G401 (cell line): Measurements from ENCODE around the gene NNAT. TPM values are rescaled to one million over a fixed set of nuclear protein-coding genes. Genes with fewer than 3 reads are reported as not detected.
"Not testable (repeated sequence)": the region's sequence is repeated elsewhere in the genome, so short reads cannot be mapped to it uniquely, and the experiment has no call there.

Source experiments
- DNase-seq: peaks from one replicate; pipeline ENCODE4 v3.0.0-alpha.2; 2015; ENCODE audit warnings: low spot score
- in situ Hi-C: cut with HindIII; loops from 2 replicates; pipeline ENCODE4 v1.10.0; 2016; ENCODE audit warnings: low sequenced_read_pairs, mixed read lengths
- total RNA-seq: library from RNA; depleted of rRNA; stranded (reverse); fragments of >200 nt; shearing (Covaris generic); gene quantifications from 2 replicates; pipeline ENCODE4 v1.2.3, GENCODE V29; 2014

NNAT gene
- total RNA-seq, 1 experiment from 2014 or later, result not detected

DNA sequence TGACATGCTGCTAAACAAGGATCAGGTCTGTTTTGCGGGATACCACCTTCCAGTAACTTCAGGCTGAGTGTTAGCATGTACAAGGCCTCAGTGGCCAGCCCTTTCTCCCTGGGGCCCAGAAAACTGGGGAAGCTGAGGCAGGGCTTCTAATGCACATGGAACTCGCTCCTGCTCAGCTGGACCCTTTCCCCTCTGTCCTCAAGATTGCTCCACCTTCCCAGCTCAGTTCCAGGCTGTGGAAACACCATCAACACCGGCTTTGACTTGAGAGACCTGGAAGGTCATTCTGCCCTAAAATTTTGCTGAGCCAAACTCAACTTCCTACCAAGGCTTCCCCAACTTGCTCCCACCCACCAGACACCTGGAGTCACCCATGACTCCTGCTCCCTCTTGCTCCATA lies 10.8 kb downstream of the NNAT start:
- DNase-seq, result no peak
- in situ Hi-C loops, result no loop called here

DNA sequence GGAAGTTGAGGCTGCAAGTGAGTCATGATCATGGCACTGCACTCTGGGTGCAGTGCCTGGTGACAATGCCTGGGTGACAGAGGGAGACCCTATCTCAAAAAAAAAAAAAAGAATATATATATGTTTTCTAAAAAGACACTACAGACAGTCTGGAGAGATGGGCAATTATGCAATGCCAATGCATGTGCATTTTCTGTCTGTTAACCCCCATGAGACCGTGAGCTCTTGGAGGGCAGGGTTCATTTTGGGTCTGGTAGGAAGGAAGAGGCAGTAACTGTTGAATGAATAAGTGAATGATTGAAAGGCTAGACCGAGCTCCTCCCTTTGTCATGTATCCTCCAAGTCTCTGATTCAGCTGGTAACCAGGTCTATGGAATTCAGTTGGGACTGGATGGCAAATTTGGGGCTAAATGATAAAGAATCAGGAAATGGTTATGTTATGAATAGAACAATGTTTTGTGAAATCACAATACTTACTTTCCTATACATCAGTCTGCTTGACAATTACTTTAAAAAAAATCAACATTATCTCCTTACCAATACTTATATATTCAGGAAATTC lies 12.2 kb downstream of the NNAT start:
- in situ Hi-C loops, result no loop called here
- no peak for DNase-seq

DNA sequence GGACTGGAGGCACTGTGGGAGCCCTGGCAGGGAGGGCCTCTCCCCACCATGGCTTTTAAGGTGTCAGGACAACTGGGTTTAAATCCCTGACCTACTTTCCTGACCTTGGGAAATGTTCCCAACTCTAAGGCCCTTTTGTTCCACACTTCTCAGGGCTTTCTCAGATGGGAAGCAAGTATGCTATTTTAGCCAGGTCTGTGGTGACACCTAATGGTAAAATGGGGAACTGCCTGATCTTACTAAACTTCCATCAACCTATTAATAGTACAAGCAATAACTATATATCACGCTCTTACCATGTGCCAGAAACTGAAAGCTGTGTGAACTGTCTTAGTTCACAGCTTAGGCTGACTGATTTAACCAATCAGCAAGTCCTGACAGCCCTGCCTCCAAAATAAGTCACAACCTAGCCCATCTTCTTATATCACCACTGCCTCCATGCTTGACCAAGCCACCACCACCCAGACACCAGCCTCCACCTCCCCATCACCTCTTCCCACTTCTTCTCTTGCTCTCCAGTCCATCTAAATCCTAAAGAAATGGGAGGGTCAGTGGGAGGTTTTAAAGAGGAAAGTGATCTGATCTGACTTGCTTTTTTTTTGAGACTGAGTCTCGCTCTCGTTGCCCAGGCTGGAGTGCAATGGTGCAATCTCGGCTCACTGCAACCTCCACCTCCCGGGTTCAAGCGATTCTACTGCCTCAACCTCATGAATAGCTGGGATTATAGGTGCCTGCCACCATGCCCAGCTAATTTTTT lies 13.5 kb downstream of the NNAT start:
- peak; percentile 87 for DNase-seq
- in situ Hi-C loops, result no loop called here

GRCh38 chr20:37535443-37536132 lies 14.5 kb downstream of the NNAT start:
- no peak for DNase-seq
- in situ Hi-C loops, result no loop called here

DNA sequence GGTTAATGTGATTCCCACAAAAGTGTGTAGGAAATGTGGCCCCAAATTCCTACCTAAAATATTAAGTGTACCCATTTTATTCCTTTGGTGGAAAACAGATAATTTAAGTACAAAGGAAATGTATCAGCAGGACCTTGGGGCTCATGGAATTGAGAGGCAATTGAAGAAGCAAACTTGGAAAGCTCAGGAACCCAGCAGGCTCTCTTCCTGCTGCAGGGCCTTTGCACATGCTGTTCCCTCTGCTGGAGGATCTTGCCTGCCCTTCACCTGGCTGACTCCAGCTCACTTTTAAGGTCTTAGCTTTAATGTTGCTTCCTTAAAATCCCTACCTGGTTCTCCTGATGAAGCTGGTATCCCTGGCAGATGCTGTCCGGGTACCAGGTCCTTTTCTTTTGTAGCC lies 16.5 kb downstream of the NNAT start:
- in situ Hi-C loops, result no loop called here

GRCh38 chr20:37538003-37538402 lies 17.0 kb downstream of the NNAT start:
- in situ Hi-C loops, result no loop called here
- DNase-seq, result no peak

More for the DNA sequence above, 16.5 kb downstream of the NNAT start:
- DNase-seq, result no peak

DNA sequence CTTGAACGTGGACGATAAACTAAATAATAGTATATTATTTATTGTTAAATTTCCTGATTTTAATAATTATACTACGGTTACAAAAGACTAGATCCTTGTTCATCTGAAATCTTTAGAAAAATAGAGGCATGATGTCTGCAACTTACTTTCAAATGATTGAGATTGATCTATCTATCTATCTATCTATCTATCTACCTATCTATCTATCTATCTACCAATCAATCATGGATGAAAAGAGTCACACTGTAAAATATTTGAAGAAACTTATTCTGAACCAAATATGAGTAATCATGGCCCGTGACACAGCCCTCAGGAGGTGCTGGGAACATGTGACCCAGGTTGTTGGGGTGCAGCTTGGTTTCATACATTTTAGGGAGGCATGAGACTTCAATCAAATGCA lies 18.4 kb downstream of the NNAT start:
- in situ Hi-C loops, result no loop called here
- no peak for DNase-seq

DNA sequence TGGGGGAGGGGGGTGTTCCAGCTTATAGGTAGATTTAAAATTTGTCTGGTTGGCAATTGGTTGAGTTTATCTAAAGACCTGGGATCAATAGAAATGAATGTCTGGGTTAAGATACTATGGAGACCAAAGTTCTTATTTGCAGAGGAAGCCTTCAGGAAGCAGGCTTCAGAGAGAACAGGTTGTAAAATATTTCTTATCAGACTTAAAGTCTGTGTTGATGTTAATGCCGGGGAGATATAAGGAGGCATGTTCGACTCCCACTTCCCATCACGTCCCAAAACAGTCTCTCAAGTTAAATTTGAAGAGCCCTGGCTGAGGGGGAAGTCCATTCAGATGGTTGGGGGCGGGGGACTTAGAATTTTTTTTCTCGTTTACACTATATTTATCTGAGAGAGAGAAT lies 19.0 kb downstream of the NNAT start:
- in situ Hi-C loops, result no loop called here

DNA sequence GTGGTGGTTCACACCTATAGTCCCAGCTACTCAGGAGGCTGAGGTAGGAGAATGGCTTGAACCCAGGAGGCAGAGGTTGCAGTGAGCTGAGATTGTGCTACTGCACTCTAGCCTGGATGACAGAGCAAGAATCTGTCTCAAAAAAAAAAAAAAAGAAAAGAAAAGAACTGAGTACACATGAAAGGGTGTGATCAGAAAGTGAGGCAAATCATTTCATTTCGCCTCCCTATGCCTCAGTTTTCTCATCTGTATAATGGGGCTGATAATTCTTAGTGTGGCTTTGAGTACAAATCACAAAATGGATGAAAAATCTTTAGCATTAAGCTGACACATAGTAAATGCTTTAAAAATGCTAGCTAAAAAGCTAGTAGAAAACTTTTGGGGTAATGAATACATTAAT lies 19.8 kb downstream of the NNAT start:
- DNase-seq, in situ Hi-C loops: not testable (repeated sequence)

More for the DNA sequence above, 19.0 kb downstream of the NNAT start:
- DNase-seq, result no peak

GRCh38 chr20:37541326-37541725 lies 20.3 kb downstream of the NNAT start:
- in situ Hi-C loops, result no loop called here
- no peak for DNase-seq

DNA sequence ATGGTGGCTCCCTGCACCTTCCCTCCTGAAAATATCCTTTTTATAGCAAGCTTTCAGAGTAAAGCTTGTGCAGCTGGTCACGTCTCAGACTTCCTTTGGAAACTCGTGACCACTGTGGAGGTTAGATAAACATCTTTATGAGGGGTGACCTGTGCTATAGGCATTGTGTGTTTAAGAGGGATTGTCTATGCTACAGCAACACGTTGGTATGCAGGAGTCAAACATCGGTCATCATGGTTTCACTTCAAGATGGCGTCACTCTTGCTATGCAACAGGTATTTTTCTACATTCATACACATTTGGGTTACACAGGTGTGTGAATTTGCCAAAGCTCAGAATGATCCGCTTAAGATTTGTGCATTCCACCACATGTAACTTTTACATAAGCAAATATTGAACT lies 21.2 kb downstream of the NNAT start:
- in situ Hi-C loops, result no loop called here
- DNase-seq, result no peak

DNA sequence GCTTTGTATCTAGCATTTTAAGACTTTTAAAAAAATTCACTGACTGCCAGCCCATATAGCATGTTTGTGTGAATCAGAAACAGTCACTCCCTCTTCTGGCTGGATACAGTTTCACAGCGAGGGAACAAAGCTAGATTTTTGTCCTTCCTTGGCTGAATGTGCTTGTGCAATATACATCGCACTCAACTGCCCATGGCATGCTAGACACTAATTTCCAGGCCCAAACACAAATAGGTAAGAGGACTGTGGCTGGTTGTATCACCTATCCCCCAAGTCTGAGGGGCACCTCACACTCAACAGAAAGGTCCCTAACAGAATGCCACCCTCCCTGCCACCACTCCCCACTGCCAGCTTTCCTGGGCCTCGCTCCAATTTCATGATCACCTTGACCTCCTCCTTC lies 22.8 kb downstream of the NNAT start:
- in situ Hi-C loops, result no loop called here

DNA sequence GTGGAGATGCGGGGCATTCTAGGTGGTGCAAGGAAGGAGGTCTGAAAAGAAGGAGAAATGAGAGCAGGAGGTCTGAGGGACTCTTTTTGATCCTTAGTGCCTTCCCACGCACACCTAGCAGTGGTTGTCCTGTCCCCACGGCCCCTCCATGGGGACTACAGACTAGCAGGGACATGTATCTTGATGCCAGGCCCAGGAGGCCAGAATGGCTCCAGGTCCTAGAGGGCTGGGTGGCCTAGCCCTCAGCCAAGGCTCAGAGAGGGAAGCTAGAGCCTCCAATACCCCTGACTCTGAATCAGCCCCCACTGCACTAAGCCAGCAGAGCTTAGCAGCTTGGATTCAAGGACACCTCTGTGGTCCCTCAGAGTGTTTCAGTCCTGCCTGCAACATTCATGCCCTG lies 23.3 kb downstream of the NNAT start:
- in situ Hi-C loops, result no loop called here
- DNase-seq, result no peak

More for the DNA sequence above, 22.8 kb downstream of the NNAT start:
- no peak for DNase-seq

- DNase-seq, result no peak
- in situ Hi-C loops, result no loop called here
Measured at GRCh38 chr20:37545516-37545915, 24.5 kb downstream of the NNAT start.

GRCh38 chr20:37547912-37548311 lies 26.9 kb downstream of the NNAT start:
- DNase-seq, result no peak
- in situ Hi-C loops, result no loop called here

DNA sequence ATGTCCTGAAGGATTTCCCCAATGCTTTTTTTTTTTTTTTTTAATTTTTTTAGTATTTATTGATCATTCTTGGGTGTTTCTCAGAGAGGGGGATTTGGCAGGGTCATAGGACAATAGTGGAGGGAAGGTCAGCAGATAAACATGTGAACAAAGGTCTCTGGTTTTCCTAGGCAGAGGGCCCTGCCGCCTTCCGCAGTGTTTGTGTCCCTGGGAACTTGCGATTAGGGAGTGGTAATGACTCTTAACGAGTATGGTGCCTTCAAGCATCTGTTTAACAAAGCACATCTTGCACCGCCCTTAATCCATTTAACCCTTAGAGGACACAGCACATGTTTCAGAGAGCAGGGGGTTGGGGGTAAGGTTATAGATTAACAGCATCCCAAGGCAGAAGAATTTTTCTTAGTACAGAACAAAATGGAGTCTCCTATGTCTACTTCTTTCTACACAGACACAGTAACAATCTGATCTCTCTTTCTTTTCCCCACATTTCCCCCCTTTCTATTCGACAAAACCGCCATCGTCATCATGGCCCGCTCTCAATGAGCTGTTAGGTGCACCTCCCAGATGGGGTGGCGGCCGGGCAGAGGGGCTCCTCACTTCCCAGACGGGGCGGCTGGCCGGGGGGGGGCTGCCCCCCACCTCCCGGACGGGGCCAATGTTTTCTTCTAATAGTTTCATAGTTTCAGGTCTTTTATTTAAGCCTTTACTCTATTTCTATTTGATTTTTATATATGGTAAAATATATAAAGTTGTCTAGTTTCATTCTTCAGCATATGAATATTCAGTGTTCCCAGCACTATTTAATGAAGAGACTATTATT lies 29.3 kb downstream of the NNAT start:
- in situ Hi-C loops, DNase-seq: not testable (repeated sequence)

- in situ Hi-C loops, DNase-seq: not testable (repeated sequence)
Measured at GRCh38 chr20:37551660-37552059, 30.6 kb downstream of the NNAT start.

- DNase-seq, result no peak
- in situ Hi-C loops, result no loop called here
Measured at GRCh38 chr20:37552415-37552814, 31.4 kb downstream of the NNAT start.

DNA sequence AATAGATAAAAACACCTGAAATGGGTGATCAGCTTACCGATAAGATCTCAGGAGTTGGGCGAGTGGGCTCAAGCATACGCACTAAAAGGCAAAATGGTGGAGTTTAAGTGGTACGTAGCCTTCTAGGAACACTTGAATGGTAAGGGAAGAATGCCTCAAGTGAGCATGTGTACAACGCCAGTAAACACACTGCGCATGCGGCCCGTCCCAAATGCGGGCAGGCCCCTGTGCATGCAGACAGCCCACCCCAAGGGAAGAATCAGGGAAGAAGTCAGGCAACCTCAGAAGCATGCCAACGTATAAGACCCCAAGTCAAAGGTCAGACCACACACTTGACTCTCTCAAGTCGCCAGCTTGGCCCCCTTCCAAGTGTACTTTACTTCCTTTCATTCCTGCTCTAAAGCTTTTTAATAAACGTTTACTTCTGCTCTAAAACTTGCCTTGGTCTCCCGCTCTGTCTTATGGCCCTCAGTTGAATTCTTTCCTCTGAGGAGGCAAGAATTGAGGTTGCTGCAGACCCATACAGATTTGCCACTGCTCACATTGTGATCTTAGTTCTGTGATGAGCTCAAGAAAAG lies 33.8 kb downstream of the NNAT start:
- in situ Hi-C loops, result not testable (repeated sequence)

More for the DNA sequence above, 33.8 kb downstream of the NNAT start:
- DNase-seq, result not testable (repeated sequence)
